Glutamatergic neuron (in vitro differentiated cells): ENCODE results near the gene PCIF1. TPM values are rescaled to one million over a fixed set of nuclear protein-coding genes. Genes with fewer than 3 reads are reported as not detected.
A peak's percentile ranks its signal among the peaks of the same experiment; 100 is the strongest.

Source experiments
- DNase-seq: peaks from one replicate; pipeline ENCODE4 v3.0.0; 2022
- H3K27ac Mint-ChIP-seq: one replicate; pipeline ENCODE4 v1.8.0; 2020; ENCODE audit warnings: mild to moderate bottlenecking, mixed read lengths, inconsistent platforms; ENCODE audit not compliant: unreplicated experiment
- H3K27me3 Mint-ChIP-seq: one replicate; pipeline ENCODE4 v1.8.0; 2020; ENCODE audit warnings: mild to moderate bottlenecking, moderate library complexity, mixed read lengths, inconsistent platforms; ENCODE audit not compliant: unreplicated experiment
- H3K36me3 Mint-ChIP-seq: one replicate; pipeline ENCODE4 v1.8.0; 2020; ENCODE audit warnings: mild to moderate bottlenecking, mixed read lengths, inconsistent platforms; ENCODE audit not compliant: unreplicated experiment
- H3K4me1 Mint-ChIP-seq: one replicate; pipeline ENCODE4 v1.8.0; 2020; ENCODE audit warnings: mild to moderate bottlenecking, low read depth, mixed read lengths, inconsistent platforms; ENCODE audit not compliant: unreplicated experiment
- H3K4me3 Mint-ChIP-seq: one replicate; pipeline ENCODE4 v1.8.0; 2020; ENCODE audit warnings: mild to moderate bottlenecking, mixed read lengths, inconsistent platforms; ENCODE audit not compliant: unreplicated experiment
- H3K9me3 Mint-ChIP-seq: one replicate; pipeline ENCODE4 v1.8.0; 2020; ENCODE audit warnings: mild to moderate bottlenecking, moderate library complexity, mixed read lengths, inconsistent platforms; ENCODE audit not compliant: unreplicated experiment
- total RNA-seq: library from RNA; stranded (reverse); fragmentation: NEBNext Ultra II Directional; extraction: Animal tissue kit (Norgen Biotek cat#: 25700); gene quantifications from one replicate; pipeline ENCODE4 v1.2.1, GENCODE V29; 2021; ENCODE audit not compliant: unreplicated experiment
- TF ChIP-seq, protein P1 (sequence below): fragments of 200-600 bp; sonication (generic); IDR thresholded peaks from one replicate; pipeline ENCODE4 v1.5.0; 2021; ENCODE audit not compliant: partially characterized antibody, unreplicated experiment

The PCIF1 gene
- total RNA-seq, 1 donor from 2014 or later, result 37.6 TPM

DNA sequence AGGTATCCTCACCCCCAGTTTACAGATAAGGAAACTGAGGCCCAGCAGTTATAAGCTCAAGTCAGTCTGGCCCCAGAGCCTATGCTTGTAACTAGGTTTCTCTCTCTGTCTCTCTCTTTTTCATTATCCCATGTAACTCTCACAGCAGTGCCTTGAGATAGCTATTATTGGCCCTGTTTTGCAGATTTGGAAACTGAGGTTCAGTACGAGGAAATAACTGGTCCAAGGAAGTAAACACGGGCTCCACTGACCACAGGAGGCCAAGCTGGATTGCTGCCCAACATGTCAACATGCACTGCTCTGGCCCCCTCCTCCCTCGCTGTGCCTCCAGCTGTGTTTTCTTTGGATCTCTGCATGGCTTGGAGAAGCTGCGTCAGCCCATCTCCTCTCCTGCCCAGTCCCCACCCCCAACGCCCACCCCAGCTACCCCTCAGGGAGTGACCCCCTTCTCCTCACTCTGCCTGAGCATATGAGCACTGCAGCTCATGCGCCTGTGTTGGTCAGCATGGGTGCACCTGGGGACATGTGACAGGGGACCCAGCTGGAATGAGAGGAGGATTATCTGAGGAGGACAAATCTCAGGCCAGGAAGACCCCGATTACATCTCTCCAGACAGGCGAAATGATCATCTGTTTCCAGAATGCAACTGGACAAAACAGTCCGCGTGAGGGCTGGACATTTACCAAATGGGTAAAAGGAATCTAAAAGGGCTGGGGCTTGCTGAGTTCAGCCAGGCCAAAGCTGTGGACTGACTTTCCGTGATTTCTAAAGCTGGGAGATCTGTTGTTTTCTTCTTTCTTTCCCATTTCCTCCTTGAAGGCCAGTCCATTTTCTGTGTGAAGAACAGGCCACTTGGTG, 14.7 kb upstream of the PCIF1 start:
- Mint-ChIP-seq H3K4me3 (peak overlapping the region; percentile 31), H3K27me3 (peaks cover 3% of the 10 kb centered on the region), H3K36me3 (no peaks in the 10 kb centered on the region), H3K27ac (peak overlapping the region; percentile 19), H3K4me1 (peaks cover 20% of the 10 kb centered on the region), H3K9me3 (peaks cover 3% of the 10 kb centered on the region)
- TF ChIP-seq, protein P1, sequence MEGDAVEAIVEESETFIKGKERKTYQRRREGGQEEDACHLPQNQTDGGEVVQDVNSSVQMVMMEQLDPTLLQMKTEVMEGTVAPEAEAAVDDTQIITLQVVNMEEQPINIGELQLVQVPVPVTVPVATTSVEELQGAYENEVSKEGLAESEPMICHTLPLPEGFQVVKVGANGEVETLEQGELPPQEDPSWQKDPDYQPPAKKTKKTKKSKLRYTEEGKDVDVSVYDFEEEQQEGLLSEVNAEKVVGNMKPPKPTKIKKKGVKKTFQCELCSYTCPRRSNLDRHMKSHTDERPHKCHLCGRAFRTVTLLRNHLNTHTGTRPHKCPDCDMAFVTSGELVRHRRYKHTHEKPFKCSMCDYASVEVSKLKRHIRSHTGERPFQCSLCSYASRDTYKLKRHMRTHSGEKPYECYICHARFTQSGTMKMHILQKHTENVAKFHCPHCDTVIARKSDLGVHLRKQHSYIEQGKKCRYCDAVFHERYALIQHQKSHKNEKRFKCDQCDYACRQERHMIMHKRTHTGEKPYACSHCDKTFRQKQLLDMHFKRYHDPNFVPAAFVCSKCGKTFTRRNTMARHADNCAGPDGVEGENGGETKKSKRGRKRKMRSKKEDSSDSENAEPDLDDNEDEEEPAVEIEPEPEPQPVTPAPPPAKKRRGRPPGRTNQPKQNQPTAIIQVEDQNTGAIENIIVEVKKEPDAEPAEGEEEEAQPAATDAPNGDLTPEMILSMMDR, result no peak
- DNase-seq, result no peak

DNA sequence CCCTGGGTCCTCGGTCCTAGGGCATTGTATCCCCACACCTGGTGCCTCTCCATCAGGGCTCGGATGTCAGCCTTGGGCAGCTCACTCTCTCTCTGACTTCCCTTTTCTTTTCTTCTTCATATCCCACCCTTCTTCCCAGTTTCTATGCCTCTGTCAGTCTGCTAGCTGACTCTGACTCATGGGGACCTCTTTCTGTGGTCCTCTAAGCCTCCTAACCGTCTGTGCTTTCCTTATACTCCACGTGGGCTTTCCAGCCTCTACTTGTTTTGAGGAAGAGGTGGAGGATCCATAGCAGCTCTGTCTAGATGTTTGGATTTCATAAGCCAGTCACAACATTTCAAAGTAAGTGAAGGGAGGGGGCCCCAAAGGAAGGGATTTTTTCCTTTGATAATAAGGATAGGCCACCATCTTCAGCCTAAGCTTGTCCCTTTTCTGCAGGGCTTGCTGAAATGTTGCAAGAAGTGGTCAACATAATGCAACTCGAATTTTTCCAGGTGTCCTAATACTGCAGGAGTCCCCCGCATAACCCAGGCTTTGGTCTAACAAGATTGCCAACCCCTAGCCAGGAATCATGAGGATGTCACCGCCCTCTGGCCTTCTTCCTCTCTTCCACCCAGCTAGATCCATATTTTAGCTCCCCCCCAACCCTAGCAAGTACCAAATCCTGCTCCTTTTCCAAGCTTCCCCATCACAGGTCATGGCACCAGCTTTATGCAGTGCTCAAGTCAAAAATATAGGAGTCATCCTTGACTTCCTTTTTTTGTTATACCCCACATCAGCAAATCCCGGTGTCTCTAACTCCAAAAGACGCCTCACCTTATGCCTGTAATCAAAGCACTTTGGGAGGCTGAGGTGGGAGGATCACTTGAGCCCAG, 13.8 kb upstream of the PCIF1 start:
- H3K9me3 Mint-ChIP-seq, result peaks cover 3% of the 10 kb centered on the region
- peaks cover 3% of the 10 kb centered on the region for H3K27me3 Mint-ChIP-seq
- TF ChIP-seq, protein P1, result no peak
- DNase-seq, result no peak
- peak overlapping the region; percentile 19 for H3K27ac Mint-ChIP-seq
- no peak overlapping the region for H3K4me3 Mint-ChIP-seq
- no peaks in the 10 kb centered on the region for H3K36me3 Mint-ChIP-seq
- H3K4me1 Mint-ChIP-seq, result peaks cover 20% of the 10 kb centered on the region

GRCh38 chr20:45921337-45922189, 12.9 kb upstream of the PCIF1 start:
- Mint-ChIP-seq H3K4me1 (peaks cover 20% of the 10 kb centered on the region), H3K27ac (no peak overlapping the region), H3K27me3 (peaks cover 3% of the 10 kb centered on the region), H3K9me3 (peaks cover 3% of the 10 kb centered on the region), H3K4me3 (peak overlapping the region; percentile 22), H3K36me3 (no peaks in the 10 kb centered on the region)
- TF ChIP-seq, protein P1, result no peak
- no peak for DNase-seq

DNA sequence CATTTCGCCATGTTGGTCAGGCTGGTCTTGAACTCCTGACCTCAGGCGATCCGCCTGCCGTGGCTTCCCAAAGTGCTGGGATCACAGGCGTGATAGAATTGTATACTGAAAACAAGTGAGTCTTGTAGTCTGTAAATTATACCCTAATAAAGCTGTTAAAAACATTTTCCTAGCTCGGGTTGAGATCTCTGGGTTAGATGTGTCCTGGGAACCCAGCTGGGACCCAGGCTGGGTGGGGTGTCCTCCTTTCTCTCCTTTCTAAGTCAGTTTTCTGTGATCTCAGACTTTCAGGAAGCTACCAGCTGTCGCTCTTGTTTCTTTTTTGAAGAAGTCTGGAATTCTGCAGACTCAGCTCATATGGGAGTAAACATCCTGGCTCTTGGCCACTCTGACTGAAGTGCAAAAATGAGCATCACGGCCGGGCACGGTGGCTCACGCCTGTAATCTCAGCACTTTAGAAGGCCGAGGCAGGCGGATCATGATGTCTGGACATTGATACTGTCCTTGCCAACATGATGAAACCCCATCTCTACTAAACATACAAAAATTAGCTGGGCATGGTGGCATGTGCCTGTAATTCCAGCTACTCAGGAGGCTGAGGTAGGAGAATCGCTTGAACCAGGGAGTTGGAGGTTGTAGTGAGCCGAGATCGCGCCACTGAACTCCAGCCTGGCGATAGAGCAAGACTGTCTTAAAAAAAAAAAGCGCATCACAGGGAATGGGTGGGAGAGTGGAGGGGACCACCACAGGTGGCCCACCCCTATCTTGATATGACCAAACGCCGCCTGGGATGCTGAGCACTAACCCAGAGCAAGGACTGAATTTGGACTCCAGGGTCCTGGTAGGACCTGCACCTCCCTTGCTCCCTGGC, 9.9 kb upstream of the PCIF1 start:
- TF ChIP-seq, protein P1, result no peak
- Mint-ChIP-seq H3K4me3 (no peak overlapping the region), H3K4me1 (peaks cover 12% of the 10 kb centered on the region), H3K9me3 (no peaks in the 10 kb centered on the region), H3K27ac (peak overlapping the region; percentile 48), H3K27me3 (no peaks in the 10 kb centered on the region), H3K36me3 (no peaks in the 10 kb centered on the region)
- no peak for DNase-seq
